Activated CD8-positive, alpha-beta memory T cell treated with anti-CD3 and anti-CD28 coated beads, Interleukin-2, amount 50 U/mL, for 1 hour (primary cell): ENCODE data around the gene COX6A2.
"Not testable (repeated sequence)": the region's sequence is repeated elsewhere in the genome, so short reads cannot be mapped to it uniquely, and the experiment has no call there.

Experiments
- DNase-seq: peaks from one replicate; pipeline ENCODE4 v3.0.0-alpha.2; 2020; ENCODE audit errors: extremely low read depth

The COX6A2 gene

GRCh38 chr16:31461921-31462804, 34.0 kb upstream of the COX6A2 start:
- DNase-seq: no peak

GRCh38 chr16:31461201-31461920, 33.2 kb upstream of the COX6A2 start:
- no peak for DNase-seq

GRCh38 chr16:31460582-31461002, 32.4 kb upstream of the COX6A2 start:
- DNase-seq: no peak

- DNase-seq: peak; percentile 100
Observed at GRCh38 chr16:31459687-31460581, 31.8 kb upstream of the COX6A2 start.

GRCh38 chr16:31458844-31459686, 30.9 kb upstream of the COX6A2 start, which contains the start of gene ARMC5:
Gene ARMC5, plus strand, starts transcription at chr16:31459501. Its CDS starts 24 bp downstream, at chr16:31459525.
- DNase-seq: peak; percentile 93

GRCh38 chr16:31458073-31458843, 30.1 kb upstream of the COX6A2 start:
- DNase-seq: no peak

GRCh38 chr16:31456988-31457360, 28.8 kb upstream of the COX6A2 start:
- DNase-seq: no peak

GRCh38 chr16:31455601-31456314, 27.6 kb upstream of the COX6A2 start:
- no peak for DNase-seq

- no peak for DNase-seq
Observed at GRCh38 chr16:31453255-31454204, 25.4 kb upstream of the COX6A2 start.

- no peak for DNase-seq
Observed at GRCh38 chr16:31452631-31453106, 24.5 kb upstream of the COX6A2 start.

GRCh38 chr16:31451681-31452351, 23.7 kb upstream of the COX6A2 start:
- no peak for DNase-seq

- DNase-seq: no peak
Observed at GRCh38 chr16:31451201-31451600, 23.0 kb upstream of the COX6A2 start.

GRCh38 chr16:31445931-31446330, 17.8 kb upstream of the COX6A2 start:
- DNase-seq: not testable (repeated sequence)

- DNase-seq: no peak
Observed at GRCh38 chr16:31441956-31442355, 13.8 kb upstream of the COX6A2 start.

- no peak for DNase-seq
Observed at GRCh38 chr16:31440516-31441184, 12.5 kb upstream of the COX6A2 start.

- no peak for DNase-seq
Observed at GRCh38 chr16:31439519-31439918, 11.4 kb upstream of the COX6A2 start.

GRCh38 chr16:31439023-31439422, 10.9 kb upstream of the COX6A2 start:
- not testable (repeated sequence) for DNase-seq
